HG03159 (cell line): ENCODE results near the gene GPANK1.

ENCODE experiments used
- ATAC-seq: cut with Tn5 transposase; IDR thresholded peaks from one replicate; pipeline ENCODE4 v1.9.1; 2021; ENCODE audit warnings: mild to moderate bottlenecking, moderate library complexity; ENCODE audit not compliant: unreplicated experiment

Gene GPANK1

DNA sequence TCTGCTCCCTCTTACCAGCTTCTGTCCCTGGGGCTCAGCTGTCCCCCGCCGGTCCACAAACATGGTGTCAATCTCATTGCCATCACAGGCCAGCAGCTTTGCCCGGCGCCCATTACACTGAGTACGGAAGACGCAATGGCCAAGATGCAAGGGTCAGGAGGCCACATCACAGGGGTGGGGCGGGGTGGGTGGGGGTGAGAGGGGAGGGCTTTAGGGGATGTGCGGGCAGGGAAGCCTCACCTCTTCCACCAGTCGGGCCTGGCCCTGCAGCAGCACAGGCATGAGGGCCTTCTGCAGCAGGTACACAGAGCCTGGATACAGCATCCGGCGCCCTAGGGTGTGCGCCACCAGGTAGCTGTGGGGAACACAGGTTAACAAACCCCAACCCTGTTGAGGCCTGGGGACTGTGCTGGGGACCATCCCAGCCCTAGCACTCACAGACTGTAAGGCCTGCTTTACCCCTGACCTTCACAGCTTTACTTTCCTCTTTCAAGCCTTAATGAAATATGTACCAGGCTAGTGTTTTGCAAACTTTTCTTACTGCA, 26.8 kb upstream of the GPANK1 start:
- no peak for ATAC-seq

DNA sequence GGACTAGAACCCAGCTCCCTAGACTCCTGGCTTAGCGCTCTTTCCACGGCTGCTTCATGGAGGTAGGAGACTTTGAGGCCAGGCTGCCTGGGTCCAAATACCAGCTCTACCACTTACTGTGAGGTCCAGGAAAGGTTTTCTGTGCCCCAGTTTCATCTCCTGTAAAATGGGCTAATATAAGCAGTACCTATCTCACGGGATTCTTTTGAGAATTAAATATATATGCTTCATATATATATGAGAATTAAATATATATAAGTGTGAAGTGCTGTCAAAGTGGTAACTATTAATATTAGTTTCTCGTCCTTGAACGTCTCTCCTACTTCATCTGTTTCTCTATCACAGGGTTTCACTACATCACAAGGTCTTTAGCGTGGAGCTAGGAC, 26.3 kb upstream of the GPANK1 start:
- ATAC-seq = no peak

DNA sequence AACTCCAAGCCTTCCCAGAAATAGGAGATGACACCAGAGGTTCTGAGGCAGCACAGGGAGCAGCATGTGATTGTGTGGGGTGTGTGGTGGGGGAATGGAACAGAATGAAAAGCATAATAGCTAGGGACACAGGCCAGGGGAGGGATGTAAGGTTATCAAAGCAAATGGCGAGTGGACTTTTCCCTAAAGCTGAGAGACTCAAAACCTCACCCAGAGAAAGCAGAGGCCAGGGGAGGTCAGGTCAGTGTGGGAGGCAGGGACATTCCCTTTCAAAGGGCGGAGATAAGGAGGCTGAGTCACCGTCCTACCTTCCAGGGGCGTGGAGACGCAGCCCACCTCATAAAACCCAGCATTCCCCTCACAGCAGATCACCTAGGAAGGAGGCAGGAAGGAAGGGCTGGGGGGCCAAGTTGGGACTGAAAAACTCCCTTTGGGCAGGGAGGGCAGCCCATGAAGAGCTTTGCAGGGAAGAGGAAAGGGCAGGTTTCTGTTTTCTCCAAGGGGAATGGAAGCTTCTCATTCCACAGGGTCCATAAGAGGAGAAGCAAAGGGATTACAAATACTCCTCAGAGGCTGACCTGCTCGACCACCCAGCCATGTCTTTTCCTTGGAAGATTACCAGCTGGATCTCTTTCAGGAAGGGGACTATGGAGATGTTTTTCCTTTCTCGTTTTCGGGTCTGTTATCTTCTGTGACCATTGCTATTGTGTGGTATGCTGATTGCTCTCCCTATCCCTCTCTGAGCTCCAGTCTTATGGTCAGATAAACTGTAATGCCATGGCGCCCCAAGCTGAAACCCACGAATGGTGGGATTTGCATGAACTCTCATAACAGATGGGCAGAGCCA, 25.7 kb upstream of the GPANK1 start:
- ATAC-seq = no peak

DNA sequence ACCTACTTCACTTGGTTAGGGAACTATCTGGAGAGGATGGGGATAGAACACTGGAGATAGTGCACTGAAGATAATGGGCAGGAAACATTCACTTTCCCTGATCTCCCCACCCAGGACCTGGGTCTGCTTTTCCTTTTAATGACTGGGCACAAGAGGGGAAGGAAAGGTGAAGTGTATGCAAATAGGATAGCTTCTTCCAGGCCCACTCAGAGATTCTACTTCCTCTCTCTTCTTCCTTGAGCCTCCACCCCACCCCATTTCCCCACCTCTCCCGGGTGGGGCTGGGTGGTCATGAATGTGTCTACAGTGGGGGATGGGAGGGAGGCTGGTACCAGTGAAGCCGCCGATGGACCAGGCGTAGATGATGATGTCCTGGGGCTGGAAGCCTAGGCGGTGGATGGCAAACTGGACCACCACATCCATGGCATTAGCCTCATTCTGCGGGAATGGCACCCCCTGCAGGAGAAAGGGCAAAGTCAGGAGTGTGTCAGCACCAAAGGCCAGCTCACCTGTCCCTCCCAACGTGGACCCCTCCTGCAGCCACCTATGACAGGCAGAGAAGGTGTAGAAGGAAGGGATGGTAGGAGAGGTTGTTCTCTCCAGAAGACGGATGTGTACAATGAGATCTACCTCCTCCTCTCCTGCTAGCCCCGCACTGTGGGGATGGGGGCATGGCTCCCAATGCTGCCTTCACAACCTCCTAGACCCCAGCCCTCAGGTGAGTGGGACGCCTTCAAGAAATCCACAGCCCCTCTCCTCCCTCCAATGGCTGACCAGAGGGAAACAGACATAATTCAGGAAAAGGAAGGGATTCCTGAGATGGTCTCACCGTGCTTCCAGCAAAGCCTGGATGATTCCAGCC, 24.7 kb upstream of the GPANK1 start:
- no peak for ATAC-seq

DNA sequence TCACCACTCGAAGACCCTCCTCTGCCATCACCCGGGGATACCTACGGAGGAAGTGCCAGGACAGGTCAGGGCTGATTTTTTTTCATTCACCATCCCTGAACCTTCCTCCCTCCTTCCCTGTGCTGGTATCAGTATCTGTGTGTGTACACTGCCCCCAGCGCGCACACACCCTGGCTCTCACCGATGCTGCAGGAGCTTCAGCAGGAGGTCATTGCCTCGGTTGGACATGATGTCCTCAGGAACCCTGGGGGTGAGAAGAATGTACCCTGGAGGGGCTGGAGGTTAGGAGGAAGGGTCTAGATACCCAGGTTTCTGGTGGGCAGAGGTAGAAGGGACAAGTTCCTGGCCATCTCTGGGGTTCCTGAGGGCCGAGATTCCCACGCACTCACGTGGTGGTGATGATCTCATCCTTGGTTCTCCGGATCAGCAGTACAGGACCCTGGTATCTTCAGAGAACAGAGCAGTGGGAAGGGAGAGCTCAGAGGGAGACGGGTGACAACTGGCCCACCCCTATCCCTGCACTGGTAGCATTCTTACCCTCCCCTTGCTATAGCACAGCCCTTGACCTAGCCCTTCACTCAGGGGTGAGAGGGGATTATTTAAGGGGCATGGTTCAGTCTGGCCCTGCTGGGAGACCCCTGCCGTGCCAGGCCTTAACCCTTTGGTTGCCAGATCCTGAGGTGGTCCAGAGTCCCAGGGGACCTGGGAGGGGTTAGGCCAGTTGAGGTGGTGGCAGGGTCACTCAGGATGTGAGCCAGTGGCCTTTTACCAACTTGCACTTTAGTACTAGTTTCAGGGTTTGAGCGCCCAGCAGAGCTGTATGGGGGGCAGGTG, 23.3 kb upstream of the GPANK1 start:
- no peak for ATAC-seq

DNA sequence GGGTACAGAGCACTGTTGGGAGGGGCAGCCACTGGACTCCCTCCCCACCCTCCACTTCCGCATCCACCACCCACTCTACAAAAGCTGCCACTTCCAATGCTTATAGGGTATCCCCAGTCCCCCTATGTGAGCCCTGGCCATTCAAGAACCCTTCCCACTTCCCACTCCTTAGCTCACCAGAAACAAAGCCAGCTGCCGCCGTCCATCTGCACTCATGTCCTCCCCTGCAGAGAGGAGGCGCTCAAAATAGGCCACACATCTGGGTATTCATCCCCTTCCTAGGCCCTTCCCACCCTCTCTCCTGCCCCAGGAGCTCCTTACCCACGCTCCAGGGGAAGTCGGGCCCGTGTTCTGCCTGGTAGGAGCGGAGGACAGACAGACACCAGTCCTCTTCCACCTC, 22.5 kb upstream of the GPANK1 start:
- ATAC-seq = no peak

DNA sequence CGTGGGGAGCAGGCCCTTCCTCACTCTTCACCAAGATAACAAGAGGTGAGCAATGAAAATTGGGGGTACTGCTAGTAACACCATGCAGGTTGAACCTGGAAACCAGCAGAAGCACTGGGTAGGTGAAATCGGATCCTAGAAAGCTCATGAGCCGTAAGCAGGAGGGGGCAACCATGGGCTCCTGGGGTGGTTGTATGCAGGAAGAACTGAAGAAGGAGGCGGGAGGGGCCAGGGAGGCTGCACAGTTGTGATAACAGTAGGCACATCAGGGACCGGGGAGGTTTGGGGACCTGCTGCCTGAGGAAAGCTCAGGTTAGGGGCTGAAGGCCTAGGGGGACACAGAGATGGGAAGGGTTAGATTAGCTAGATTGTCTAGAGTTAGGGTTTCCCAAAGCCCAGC, 21.7 kb upstream of the GPANK1 start:
- ATAC-seq = no peak

DNA sequence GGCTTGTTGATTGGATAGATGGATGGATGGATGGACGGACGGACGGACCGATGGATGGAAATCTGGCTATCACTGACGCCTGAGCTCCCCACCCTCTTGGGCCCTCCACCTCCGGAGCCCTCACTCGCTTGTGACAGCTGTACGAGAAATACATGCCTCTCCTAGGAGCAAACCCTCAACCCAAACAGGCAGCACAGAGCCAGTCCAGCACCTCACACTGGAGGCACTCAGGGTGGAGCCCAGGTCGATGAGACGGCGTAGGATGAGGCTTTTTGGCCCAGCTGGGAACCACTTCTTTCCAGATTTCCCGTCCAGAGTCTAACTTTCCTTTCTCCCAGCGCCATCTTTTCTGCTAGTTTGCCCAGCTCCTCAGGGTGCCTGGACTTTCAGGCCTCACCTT, 18.8 kb upstream of the GPANK1 start:
- ATAC-seq = no peak

DNA sequence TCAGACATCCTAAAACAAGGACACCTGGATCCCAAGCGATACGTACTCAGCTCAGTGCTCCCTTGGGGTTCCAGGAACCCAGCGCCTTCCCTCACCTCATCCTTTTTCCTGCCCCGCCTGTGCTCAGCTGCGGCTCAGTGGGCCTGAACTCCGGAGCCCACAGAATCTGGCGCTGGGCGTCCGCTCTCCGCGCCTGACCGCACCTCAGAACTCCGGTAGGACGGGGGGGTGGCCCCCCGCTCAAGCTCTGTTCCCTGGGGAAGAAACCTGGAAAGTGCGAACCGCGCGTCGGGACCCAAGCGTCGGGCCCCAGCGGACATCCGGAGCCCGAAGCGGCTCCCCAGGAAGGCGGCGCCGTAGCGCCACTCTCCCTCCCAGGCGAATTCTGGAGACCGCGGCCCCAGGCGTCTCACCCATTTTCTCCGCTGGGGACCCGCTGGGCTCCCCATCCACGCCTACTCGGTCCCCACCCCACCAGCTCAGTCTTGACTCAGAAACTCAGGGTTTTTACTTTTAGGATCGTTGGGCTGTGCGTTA, 16.4 kb upstream of the GPANK1 start:
- no peak for ATAC-seq

DNA sequence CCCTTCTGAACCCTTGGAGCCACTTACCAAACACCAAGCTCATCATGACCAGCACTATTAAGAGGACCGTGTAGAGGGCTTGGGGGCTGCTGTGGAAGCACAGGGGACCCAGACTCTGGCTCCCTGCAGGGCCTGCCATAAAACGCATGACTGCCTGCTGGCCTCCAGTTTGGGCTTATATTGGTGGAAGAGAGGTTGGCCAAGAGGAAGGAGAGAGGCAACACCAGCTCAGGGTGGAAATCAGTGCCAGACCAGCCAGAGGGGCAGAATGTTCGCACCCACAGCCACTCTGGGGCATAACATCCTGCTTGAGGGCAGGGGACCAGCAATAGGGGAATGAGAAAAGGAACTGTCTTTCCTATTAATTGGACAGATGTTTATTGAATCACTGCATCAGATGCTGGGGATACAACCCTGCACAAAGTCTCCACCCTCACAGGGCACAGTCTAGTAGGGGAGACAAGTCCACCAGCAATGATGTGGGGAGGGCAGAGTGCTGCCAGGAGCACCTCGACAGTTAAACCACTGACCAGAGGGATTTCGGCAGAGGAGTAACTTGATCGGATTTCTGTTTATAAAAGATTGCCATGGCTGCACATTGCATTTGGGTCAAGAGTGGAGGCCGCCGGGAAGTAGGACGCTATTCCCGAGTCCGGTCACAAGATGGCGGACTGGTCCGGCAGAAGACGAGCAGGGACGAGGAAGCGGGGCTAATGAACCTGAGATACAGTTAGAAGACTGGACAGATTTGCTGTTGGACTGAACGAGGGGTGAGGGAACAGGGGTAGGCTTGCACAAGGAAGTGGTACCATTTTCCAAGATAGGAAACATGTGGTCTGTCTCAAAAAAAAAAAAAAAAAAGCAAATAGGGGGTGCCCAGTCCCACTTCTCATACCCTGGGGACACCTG, 15.7 kb upstream of the GPANK1 start, which contains the start of gene LY6G5C:
TSS of gene LY6G5C (minus strand) at position 842 of the 909 bp plus-strand sequence. CDS start at position 148, 694 bp downstream.
- no peak for ATAC-seq

DNA sequence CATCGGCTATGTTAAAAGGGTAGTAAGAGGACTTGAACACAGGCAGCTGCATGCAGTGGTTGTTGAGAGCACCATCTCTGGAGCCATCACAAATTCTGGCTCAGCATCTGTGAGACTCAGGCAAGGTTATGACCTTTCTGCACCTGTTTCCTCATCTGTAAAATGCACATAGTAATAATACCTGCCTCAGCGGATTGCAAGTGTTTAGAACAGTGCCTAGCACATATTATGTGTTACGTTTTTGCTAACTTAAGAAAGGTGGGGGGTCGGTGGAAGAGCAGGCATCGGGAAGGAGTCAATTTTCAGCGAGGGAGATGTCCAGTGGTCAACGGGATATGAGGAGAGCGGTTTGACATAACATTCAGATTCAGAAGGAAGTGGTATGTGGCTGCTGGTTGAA, 13.2 kb upstream of the GPANK1 start:
- ATAC-seq = no peak

DNA sequence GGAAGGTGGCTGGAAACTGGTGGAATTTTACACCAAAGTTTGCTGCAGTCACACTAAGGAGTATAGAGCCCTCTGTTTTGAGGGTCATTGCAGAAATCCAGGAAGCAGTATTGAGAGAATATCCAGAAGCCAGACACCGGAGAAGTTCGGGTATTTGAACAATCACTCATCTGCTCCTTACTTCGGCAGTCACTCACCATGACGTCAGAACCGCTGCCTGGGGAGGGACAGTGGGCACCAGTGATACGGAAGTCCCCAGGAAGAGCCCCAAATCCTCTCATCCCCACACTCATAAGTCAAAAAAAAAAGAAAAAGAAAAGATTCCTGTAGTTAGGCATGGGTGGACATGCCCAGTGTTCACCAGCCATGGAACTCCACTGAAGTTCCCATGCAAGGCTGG, 12.1 kb upstream of the GPANK1 start:
- no peak for ATAC-seq

DNA sequence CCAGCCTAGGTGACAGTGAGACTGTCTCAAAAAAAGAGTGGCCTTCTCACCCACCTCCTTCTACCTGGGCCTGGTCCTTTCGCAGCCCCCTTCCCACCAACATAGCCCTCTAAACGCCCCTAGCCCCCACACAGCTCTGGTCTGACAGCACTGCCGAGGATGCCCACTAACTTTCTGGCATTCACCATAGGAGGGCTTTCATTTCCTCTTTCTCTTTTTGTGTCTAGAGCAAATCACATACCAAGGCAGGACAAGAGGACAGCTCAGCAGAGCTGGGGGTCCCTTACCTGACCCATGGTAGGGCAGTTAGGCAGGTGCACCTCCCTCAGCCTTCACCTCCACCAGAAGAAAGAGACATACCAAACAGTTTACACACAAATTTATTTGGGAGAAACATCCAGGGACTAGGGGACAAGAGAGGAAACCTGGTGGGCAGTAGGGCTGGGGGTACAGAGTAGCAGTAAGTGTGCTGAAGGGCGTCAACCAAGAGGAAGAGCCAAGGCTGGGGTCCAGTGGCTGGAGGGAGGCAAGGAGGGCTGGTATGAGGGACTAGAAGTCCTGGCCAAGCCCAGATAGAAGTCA, 11.6 kb upstream of the GPANK1 start:
- no peak for ATAC-seq

DNA sequence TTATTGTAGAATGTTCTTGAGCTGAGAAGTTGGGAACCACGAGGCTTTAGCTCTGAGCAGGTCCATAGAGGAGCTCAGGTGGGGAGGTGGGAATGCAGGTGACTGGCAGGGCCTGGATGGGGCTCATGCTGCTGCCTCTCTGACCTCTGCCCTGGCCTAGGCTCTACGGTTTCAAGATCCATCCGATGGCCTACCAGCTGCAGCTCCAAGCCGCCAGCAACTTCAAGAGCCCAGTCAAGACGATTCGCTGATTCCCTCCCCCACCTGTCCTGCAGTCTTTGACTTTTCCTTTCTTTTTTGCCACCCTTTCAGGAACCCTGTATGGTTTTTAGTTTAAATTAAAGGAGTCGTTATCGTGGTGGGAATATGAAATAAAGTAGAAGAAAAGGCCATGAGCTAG, 4.9 kb upstream of the GPANK1 start, which contains the start of gene LY6G5B:
TSS of gene LY6G5B (plus strand) at position 301 of the 400 bp plus-strand sequence. CDS start 975 bp downstream, outside the sequence.
- ATAC-seq = no peak

DNA sequence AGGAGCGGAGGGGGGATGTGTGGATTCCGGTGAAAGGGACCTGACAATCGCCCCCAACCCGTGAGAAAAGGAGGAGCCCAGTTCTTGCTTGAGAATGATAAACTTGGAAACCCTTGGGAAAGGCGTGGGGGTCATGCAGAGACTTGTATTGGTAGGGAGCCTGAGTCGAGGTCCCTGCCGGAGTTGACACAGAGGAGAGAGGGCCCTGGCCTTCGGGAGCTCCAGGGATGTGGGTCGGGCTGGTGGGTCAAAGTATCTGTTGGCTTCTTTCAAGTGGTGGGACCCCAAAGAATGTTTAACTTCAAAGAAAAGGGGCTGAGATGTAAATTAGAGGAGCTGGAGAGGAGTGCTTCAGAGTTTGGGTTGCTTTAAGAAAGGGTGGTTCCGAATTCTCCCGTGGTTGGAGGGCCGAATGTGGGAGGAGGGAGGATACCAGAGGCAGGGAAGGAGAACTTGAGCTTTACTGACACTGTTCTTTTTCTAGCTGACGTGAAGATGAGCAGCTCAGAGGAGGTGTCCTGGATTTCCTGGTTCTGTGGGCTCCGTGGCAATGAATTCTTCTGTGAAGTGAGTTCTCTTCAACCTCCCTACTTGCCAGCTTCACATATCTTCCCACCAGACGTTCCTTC, 1.7 kb upstream of the GPANK1 start:
- ATAC-seq = no peak

DNA sequence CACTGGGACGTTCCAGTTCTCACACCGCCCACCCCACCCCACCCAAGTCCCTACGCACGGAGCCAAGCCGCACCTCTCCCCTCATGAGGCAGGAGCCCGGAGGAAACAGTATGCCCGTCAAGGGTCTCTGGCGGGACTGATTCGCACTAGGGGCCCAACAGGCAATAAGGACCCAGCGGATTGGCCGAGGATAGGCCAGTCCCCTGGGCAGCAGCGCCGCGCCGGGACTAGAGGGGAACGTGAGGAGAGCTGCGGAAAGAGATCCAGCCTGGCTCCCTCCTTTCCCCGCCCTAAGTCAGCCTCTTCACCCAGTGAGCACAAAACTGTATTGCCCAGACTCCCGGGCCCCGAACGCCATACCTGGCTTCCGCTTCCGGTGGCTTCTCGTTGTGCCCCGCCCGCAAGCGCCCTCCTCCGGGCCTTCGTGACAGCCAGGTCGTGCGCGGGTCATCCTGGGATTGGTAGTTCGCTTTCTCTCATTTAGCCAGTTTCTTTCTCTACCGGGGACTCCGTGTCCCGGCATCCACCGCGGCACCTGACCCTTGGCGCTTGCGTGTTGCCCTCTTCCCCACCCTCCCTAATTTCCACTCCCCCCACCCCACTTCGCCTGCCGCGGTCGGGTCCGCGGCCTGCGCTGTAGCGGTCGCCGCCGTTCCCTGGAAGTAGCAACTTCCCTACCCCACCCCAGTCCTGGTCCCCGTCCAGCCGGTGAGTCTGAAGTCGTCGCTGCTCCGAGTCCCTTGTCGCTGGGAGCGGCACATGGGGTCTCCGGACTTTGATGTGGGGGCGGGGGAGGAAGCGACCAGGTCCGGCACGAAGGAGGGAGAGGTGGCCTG, 922 bp upstream of the GPANK1 start, which contains the start of gene CSNK2B:
TSS of gene CSNK2B (plus strand) at position 580 of the 836 bp plus-strand sequence. CDS start 752 bp downstream, outside the sequence.
- peak; percentile 70 for ATAC-seq

DNA sequence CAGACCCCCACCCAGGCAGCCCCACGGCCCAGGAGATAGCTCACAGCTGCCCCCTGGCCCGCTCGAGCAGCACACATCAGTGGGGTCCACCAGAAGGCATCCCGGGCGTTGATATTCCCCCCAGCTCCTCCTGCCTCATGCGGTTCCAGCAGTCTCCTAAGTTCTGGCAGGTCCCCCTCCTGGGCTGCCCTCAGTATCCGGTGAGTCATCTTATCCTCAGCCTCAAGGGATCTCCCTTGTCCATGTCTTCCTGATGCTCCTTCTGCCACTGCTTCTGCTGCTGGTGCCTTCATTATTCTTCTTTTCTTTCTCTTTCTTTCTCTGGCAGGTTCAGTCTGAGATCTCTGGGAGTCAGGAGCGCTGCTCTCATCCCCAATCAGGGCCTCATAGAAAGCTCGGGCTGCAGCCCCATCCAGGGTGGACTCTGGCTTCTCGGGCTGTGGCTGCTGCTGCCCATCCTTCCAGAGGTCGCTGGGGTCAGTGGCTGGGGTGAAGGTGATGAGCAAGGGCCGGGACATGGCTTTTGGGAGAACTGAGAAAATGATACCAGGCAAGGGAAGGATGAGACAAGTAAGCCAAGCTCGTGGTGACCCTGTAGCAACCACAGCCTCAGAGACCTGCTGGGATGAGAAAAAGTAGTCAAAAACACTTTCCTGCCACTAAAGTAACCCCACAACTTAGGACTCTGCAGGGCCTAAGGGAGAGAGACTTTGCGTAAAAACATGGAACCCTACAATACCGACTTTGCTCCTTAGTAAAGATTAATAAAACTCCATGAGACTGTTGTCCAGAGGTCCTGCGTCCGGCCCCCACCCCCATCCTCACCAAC, 622 bp downstream of the GPANK1 start:
- ATAC-seq = no peak
